Stimulated activated CD4-positive, alpha-beta T cell treated with anti-CD3 and anti-CD28 coated beads, Interleukin-1b, Interleukin-23, amount 100 ng/mL, for 24 hours (primary cell): ENCODE results near the gene CACNA1F.

Experiments used
- DNase-seq, 4 experiments: peaks; one replicate each; pipeline ENCODE4 v3.0.0-alpha.2; 2020; ENCODE audit warnings: low read depth in 4 of 4, low spot score in 1 of 4

The CACNA1F gene

GRCh38 chrX:49231333-49232000, 1.7 kb downstream of the CACNA1F start:
- no peak for DNase-seq

- DNase-seq, result peak in 3 of 4 experiments; percentile 17 to 61 (median 18)
These were observed 2.5 kb downstream of the CACNA1F start for GRCh38 chrX:49230500-49231232.

- DNase-seq, result no peak
These were observed 5.0 kb downstream of the CACNA1F start for GRCh38 chrX:49228185-49228584.

GRCh38 chrX:49227726-49228125, 5.4 kb downstream of the CACNA1F start:
- no peak for DNase-seq

- no peak for DNase-seq
These were observed 6.2 kb downstream of the CACNA1F start for GRCh38 chrX:49226946-49227345.

- no peak for DNase-seq
These were observed 7.3 kb downstream of the CACNA1F start for GRCh38 chrX:49225858-49226257.

- DNase-seq, result no peak
These were observed 11.3 kb downstream of the CACNA1F start for GRCh38 chrX:49221868-49222267.

- DNase-seq, result no peak
These were observed 13.0 kb downstream of the CACNA1F start for GRCh38 chrX:49220100-49220499.

GRCh38 chrX:49214996-49215526, 18.1 kb downstream of the CACNA1F start:
- DNase-seq, result no peak

- DNase-seq, result no peak
These were observed 18.7 kb downstream of the CACNA1F start for GRCh38 chrX:49214416-49214815.

- DNase-seq, result no peak
These were observed 20.3 kb downstream of the CACNA1F start for GRCh38 chrX:49212861-49213260.

- no peak for DNase-seq
These were observed 20.9 kb downstream of the CACNA1F start for GRCh38 chrX:49212209-49212608.

GRCh38 chrX:49211074-49211473, 22.1 kb downstream of the CACNA1F start:
- no peak for DNase-seq

GRCh38 chrX:49210406-49210805, 22.7 kb downstream of the CACNA1F start:
- DNase-seq, result no peak

- no peak for DNase-seq
These were observed 23.5 kb downstream of the CACNA1F start for GRCh38 chrX:49209434-49210251.

- no peak for DNase-seq
These were observed 24.7 kb downstream of the CACNA1F start for GRCh38 chrX:49208399-49208798.

- no peak for DNase-seq
These were observed 26.6 kb downstream of the CACNA1F start for GRCh38 chrX:49206543-49206942.

- DNase-seq, result no peak
These were observed 27.7 kb downstream of the CACNA1F start for GRCh38 chrX:49205443-49205842.

- no peak for DNase-seq
These were observed 28.4 kb downstream of the CACNA1F start for GRCh38 chrX:49204709-49205108.

GRCh38 chrX:49204017-49204416, 29.1 kb downstream of the CACNA1F start:
- DNase-seq, result no peak

- DNase-seq, result no peak
These were observed 29.6 kb downstream of the CACNA1F start for GRCh38 chrX:49203536-49203935.

GRCh38 chrX:49202022-49202421, 31.1 kb downstream of the CACNA1F start:
- DNase-seq, result no peak
